GM18511 (cell line): ENCODE data around the gene KLF5.
A peak's percentile ranks its signal among the peaks of the same experiment; 100 is the strongest.
"Not testable (repeated sequence)": the region's sequence is repeated elsewhere in the genome, so short reads cannot be mapped to it uniquely, and the experiment has no call there.

Experiments
- ATAC-seq: cut with Tn5 transposase; IDR thresholded peaks from one replicate; pipeline ENCODE4 v1.9.1; 2021; ENCODE audit warnings: mild to moderate bottlenecking, moderate library complexity; ENCODE audit not compliant: unreplicated experiment

Gene KLF5

DNA sequence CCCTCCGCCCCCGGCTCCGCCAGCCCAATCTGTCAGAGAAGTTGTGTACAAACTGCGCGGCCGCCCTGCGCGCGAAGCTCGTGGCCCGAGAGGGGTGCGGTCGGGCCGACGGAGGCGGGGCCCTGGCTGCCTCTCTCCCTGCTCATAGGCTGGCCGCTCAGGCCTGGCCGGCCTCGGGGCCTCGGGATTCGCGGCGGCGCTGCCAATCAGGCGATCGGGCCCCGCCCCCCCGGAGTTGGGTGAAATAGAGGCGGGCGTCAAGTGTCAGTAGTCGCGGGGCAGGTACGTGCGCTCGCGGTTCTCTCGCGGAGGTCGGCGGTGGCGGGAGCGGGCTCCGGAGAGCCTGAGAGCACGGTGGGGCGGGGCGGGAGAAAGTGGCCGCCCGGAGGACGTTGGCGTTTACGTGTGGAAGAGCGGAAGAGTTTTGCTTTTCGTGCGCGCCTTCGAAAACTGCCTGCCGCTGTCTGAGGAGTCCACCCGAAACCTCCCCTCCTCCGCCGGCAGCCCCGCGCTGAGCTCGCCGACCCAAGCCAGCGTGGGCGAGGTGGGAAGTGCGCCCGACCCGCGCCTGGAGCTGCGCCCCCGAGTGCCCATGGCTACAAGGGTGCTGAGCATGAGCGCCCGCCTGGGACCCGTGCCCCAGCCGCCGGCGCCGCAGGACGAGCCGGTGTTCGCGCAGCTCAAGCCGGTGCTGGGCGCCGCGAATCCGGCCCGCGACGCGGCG, at the start of gene KLF5:
KLF5 (plus strand) TSS at position 270 of the 724 bp plus-strand sequence; CDS start at position 593, 323 bp downstream.
- ATAC-seq: peak; percentile 97

DNA sequence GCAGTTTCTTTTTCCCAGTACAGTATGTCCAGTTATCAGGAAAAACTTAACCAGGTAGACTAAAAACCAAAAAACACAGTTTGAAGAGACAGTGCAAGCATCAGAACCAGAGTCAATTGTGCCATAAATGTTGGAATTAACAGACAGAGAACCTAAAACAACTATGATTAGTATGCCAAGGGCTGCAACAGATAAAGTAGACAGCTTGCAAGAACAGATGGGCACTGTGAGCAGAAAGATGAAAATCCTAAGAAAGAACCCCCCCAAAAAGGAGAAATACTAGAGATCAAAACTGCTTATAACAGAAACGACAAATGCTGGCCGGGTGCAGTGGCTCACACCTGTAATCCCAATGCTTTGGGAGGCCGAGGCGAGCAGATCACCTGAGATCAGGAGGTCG, 47.1 kb upstream of the KLF5 start:
- no peak for ATAC-seq

DNA sequence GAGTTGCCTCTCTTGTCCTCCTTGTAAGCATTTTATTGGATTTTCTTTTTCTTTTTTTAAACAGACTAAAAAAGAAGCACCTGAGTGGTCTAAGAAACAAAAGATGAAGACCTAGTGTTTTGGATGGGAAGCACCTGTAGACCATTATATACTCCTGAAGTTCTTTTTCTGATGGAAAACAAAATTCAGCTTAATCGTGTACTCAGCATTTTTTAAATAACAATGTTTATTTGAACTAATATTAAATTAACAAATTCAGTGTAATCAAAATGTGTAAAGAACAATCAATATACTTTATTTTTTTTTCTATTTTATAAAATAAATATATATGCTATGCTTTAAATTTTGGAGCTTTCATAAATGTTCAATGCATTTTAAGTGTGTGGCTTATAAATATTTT, 43.0 kb upstream of the KLF5 start:
- no peak for ATAC-seq

DNA sequence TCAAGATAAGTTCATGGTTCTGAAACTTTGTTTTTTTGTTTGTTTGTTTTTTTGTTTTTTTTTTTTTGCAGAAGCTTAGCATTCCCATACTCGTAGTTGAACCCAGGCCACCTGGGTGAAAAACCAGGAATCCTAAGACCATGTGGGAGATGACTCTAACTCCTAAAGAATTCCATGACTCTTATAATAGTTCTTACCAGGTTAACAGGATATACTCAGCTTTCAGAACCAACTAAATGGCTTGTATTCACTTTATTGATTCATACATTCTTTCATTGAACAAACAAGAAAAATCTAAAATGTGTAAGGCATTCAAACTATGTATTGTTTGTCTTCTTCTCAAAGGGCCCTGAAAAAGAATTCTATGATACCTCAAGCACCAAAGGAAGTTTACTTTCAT, 40.5 kb upstream of the KLF5 start:
- ATAC-seq: no peak

DNA sequence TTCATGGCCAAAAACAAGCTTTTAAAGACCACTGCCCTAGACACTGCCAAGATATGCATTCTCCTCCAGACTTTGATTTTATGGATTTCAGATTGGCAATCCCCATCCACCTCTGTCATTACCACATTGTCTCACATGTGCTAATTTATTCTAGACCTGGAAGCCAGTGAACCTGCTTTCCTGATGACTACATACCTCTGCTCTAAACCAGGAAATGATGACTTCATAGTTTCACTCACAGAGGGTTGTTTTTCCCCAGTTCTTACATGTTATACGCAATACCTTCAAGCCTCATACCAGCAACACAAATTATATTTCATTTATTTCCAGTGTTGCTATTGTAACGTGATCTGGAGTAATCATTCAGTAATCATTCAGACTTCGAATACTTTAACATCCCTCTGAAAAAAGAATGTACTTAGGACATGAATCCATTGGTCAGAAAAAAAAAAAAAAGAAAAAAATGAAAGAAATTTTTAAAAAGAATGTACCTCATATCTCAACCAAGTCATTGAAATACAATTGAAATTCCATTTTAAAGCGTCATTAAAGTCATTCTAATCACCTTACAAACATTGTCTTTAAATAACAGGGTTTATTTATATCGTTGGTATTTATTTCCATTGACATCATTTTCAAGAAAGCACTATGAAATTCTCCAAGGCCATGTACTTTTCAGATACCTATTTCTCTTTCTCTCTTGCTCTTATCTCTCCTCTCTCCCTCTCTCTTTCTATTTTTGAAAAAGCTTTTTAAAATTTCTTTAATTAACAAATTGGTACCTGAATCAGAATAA, 33.4 kb upstream of the KLF5 start:
- peak; percentile 66 for ATAC-seq

DNA sequence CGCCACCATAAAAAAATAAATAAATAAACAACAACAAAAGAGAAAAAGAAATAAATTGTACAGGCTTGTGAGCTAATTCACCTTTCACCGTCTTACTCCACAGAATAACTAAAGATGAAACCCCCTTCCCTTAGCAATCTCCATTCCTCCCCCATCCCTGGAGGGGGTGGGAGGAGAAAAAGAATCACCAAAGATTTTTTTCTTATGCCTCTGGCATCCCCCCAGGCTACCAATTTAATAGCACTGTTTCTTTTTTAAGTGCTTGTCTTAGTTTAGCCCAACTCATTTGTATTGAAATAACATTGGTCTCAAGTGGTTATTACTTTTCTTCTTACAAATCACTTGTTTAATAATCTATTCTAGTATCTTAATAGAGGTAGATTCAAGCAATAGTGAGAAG, 23.9 kb upstream of the KLF5 start:
- ATAC-seq: no peak

DNA sequence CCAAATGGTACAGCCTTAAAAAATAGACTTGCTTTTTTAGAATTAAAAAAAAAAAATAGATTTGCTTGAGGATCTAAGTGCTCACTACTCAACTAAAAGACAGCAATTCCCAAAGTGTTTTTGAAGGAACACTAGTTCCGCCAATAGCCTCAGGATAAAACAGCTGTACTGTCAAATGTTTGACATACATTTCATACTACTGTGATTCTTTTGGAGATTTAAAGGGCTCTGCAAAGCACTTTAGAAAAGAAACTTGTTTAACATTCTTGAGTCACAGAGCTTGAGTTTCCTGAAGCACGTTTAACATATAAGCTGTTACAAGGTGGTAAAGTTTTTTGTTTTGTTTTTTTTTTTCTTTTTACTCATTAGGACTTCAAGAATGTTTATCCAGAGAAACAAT, 23.1 kb upstream of the KLF5 start:
- ATAC-seq: no peak

DNA sequence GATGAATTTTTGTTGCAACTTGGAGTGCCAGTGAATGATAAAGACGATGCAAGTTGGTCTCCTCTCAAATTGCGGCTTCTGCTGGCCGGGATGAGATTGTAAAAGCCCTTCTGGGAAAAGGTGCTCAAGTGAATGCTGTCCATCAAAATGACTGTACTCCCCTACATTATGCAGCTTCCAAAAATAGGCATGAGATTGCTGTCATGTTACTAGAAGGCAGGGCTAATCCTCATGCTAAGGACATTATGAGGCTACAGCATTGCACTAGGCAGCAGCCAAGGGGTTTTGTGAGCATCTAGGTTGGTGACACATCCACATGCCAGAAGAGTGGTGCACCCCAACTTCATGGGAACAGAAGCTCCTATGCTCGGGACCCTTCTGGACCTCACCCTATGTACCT, 22.2 kb upstream of the KLF5 start:
- ATAC-seq: no peak

DNA sequence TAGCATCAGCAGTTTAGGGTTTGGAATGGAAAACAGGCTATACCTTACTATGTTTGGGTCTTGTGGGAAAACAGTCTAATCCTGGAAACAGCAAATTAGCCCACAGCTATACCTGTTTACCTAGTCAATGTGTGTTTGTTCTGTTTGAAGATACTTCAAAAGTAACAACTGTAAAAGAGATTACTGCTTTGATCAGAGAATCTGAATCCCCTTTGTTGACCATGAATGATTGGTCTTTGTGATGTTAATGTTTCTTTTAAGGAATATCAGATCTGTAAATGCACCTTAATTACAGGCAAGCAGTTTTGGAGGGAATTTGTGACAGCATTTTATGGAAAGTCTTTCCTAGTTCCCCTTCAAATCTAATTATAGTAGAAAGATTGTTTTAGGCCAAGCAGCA, 20.7 kb upstream of the KLF5 start:
- ATAC-seq: no peak

DNA sequence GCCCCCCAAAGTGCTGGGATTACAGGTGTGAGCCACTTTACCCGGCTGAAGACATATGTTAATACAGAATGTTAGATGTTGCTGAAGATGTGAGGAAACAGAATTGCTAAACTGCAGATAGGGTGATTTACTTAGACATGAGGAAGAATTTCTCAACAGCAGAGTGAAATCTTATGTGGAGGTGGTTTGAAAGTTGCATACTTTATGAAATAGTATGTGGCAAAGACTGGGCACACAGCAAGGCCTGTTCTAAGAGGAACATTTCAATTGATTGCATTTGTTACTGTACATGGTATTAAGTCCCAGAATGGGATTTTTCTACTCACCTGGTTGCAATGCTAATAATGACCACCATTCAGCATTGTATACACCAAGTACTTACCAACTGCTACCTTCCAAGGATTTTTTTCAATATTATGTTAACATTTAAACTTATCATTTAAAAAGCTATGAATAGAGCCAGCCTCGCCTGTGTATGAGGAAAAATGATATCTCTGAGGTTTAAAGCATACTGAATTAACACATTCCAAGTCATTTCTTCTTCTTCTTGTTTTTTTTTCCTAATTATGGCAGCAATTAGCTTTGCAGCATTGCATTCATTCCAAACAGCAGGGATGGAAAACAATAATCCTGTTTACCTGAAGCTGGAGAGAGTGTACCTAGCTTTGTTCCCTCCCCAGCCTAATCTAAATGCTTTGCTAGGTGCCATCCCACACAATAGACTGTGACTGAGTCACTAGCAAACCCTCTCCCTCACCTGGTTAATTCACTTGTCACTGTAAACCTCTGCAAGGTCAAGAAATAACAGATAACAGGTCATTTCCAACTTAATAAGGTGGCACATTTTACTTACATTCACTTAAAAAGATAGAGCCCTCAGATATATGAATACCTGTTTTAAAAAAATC, 19.4 kb upstream of the KLF5 start:
- ATAC-seq: no peak

DNA sequence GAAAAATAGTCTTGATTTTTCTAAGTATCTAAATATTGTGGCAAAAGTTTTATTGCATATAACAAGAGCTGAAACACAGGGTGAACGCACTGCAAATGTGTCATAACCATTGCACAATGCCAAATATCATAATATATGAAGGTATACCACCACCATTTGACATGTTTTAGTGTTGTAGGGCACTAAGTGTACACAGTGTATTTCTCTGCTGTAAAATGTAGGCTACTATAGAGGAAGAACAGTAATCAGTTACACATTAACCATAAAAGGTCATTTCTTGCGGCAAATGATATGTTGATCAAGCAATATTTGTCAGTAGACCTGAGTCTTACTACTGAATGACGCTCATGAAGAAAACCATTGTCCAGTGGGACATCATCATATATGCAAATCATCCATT, 18.3 kb upstream of the KLF5 start:
- no peak for ATAC-seq

DNA sequence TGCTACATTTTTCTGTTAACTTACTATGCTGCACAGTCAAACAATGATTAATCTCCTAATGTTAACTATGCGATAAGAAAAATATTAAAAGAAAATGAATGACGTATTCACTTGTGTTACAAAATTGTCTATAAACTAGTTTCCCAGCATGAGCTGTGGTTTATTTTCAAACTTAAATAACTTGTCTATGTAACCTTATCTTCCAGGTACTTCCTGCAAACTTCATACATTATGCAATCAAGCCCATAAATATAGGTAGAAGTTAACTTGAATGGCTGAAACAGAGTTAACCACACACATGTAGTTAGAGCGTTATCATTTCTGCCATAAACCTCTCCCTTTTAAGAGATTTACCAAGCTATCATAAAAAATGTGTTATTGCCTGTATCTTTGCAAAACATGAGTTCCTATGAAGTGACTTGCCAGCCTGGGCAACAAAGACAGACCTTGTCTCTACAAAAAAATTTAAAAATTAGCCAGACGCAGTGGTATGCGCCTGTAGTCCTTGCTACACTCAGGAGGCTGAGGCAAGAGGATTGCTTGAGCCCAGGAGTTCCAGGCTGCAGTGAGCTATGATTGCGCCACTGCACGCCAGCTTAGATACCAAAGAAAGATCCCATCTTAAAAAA, 17.7 kb upstream of the KLF5 start:
- ATAC-seq: no peak

DNA sequence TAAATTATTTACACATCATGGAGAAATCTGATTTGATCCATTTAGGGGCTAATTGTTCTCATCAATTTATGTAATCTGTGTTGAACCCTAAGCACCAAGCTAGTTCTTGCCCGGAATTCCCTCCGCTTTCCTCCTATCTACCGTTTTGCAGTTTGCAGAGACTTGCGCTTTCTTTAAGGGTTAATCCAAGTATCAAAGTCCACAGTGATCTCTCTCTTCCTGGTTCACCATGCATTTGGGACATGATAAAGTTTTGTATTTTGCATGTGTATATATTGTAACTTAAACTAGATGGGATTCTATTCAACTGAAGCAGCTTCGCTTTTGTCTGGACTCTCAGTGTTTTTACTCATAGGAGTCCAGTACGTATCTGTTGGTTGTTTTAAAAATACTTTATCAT, 13.8 kb upstream of the KLF5 start:
- ATAC-seq: no peak

DNA sequence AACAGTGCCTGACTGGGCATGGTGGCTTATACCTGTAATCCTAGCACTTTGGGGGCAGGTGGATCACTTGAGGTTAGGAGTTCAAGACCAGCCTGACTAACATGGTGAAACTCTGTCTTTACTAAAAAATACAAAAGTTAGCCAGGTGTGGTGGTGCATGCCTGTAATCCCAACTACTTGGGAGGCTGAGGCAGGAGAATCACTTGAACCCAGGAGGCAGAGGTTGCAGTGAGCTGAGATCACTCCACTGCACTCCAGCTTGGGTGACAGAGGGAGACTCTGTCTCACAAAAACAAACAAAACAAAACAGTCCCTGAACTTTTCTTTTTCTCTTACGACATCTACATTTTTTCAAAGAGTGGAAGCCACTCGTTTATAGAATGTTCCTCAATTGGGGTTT, 10.2 kb upstream of the KLF5 start:
- ATAC-seq: not testable (repeated sequence)

DNA sequence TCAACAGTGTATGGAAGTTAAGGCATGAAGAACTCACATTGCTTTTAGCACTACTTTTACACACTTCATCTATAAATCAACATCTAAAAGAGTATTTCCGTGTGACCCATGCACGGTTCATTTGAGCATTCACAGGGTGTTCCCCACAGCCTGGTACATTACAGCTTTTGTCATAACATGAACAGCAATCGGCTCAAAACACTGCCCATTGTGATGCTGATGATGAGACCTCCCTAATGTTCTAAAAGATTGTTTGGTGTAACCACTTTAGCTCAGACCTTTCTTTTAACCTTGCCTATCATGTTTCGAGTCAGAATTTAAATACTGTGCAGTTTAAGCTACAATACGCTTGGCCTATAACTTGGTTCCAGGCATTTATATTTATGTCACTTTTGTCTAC, 4.1 kb upstream of the KLF5 start:
- no peak for ATAC-seq

DNA sequence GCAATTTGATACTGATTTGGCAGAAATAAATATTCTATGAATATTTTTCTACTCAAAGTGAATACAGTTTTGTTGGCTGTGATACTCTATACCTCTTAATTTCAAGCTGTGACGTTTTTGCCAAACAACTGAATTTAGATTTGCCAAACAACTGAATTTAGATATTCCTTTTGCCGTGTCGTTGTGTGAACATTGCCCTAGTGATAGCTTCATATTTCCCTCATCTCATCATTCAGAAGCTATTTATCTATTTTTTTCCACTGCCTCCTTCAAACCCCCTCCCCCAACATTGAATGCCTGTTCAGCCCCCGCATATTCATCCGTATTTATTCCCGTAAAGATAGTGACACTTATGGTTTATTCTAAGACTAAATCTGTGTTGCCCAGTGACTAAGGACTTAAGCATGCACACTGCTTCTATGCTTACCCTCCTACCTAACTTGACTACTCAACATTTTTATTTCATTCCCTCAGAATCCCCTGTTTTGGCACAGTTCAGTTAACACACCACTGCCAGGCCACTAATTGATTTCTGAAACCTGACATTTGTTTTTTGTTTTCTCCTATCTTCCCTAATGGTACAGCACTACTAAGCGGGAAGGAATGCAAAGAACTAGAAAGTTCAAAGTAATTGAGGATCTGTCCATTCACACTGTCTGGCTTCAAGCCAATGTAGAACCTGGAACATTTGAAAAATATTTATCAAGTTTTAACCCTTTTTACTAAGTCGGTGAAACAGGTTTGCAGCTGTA, 2.8 kb upstream of the KLF5 start:
- ATAC-seq: no peak

DNA sequence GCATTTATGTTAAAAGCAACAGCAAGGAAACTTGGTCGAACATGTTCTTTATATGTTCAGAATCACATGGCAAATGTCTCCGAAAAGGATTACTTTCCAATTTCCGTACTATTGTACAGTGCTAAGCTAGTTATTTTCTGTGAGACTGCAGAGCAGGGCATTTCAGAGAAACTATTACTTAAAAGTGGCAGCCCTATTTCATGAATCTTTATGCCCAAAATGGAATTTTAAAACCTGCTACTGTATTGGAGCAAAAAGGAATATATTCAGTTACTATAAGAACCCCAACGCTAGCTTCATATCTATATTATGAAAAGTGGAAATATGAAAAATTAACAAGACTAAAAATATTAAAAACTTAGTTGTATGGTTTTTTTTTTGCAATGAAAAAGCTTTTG, 2.2 kb upstream of the KLF5 start:
- ATAC-seq: no peak

DNA sequence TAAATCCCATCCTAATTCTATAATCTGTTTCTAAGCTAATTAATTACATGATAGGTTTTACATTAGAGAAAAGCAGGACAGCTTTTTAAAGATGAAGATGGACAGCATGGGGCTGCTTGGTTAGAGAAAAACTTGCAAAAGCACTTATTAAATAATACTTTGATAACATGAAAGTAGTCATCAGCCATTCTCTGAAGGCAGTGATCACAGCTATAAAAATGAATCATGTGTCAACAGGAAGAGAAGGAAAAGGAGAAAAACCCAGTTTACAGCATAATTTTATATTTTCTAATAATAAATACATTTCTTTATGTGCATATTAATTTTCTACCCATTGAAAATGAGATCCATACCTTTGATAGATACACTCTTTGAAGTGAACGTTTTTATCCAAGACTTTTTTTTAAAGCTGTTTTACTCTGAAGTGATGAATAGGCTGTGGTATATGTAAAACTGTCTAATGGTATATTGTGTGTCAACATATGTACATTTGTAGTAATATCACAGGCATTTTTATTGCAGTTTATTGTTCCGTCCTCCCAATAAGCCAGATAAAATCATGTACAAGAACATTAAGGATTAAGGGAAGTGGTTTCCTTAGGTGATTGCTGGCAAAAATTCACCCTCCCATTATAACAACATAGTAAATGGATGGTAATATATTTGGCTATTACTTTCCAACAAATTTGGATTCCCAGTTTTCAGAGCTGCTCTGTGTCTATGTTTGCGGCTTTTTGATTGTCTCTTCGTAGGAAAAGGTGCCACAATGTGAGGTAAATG, 1.3 kb upstream of the KLF5 start:
- ATAC-seq: no peak

DNA sequence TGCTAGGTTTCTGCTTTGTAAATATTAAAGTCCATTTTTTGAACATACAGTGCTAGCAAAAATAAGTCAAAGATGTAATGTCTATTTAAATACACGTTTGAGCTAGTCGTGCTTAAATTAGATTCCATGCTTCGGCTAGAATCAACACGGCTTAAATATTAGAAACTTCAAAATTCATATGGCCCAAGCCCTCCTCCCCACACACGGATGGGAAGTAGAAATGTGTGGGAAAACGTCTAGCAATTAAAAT, 816 bp upstream of the KLF5 start:
- no peak for ATAC-seq

DNA sequence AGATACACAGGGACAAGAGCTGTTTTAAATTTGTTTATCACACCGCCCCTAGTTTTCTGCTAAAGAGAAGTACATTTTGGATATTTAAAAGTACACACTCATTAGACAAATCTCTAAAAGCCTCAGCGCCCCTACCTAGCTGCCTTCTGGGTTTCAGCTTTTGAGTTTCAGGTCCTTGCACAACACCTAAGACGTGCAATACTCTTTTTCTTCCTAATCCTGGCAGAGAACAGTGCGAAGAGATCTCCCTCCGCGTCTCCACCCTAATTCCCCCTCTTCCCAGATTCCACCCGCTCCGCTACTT, 421 bp upstream of the KLF5 start:
- peak; percentile 30 for ATAC-seq
